ENCODE data around the gene DHRS1. TPM values are rescaled to one million over a fixed set of nuclear protein-coding genes. Genes with fewer than 3 reads are reported as not detected.

The DHRS1 gene
- total and polyA plus RNA-seq, 2 donors (not counting 1 experiment from before 2014, with no cell fraction given): 10.7 to 21.0 TPM

DNA sequence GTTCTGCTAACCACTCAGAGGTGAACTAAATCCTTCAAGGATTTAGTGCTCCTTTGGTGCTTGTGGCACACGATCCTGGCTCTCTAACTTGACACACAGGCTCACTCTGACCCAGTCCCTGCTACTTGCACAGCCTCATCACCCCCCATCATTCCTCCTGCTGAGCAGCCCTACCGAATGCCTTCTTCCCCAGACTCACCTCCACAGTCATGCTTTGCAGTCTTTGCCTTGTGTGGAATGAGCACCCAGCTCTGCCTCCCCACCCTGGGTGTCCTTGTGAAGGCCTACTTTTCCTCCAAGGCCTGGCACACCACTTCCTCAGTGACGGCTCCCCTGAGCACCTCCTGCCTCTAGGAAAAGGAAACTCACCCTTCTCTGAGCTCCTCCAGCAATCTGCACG is 49.2 kb downstream of the DHRS1 start:
- no peak for DNase-seq (ENCODE audit: low read depth in 2 of 2)
- H3K9ac ChIP-seq (ENCODE audit: insufficient read depth, low read length): no peak overlapping the region
- H3K9me3 ChIP-seq (ENCODE audit: control insufficient read depth, insufficient read depth, low read depth, low read length): no peaks in the 10 kb centered on the region
- no peak overlapping the region for H3K4me2 ChIP-seq (ENCODE audit: extremely low read depth, insufficient read depth, low read length)
- peaks cover 2% of the 10 kb centered on the region for H3K4me1 ChIP-seq (ENCODE audit: control insufficient read depth, extremely low read depth, insufficient read depth, low read length)
- no peak overlapping the region for H2AFZ ChIP-seq (ENCODE audit: low read length)
- H4K20me1 ChIP-seq (ENCODE audit: control insufficient read depth, extremely low read depth, insufficient read depth, low read length): no peaks in the 10 kb centered on the region
- H3K36me3 ChIP-seq (ENCODE audit: control insufficient read depth, insufficient read depth, low read length): no peaks in the 10 kb centered on the region
- H3K27ac ChIP-seq (ENCODE audit: insufficient read depth, low read length): no peak overlapping the region
- no peak overlapping the region for H3K4me3 ChIP-seq (replicated peaks in 1 of 4; ENCODE audit: control extremely low read depth in 1 of 4, insufficient read depth in 1 of 4, low read depth in 3 of 4, low read length in 4 of 4)
- TF ChIP-seq CTCF (conservative IDR thresholded peaks at IDR 0.05 in 1 of 2, IDR thresholded peaks at IDR 0.05 in 1 of 2; ENCODE audit: low read depth in 1 of 2, low read length in 2 of 2) (no peak), EZH2 (IDR thresholded peaks at IDR 0.05; ENCODE audit: low read length, missing control alignments) (no peak)
- no peaks in the 10 kb centered on the region for H3K27me3 ChIP-seq (ENCODE audit: control insufficient read depth, insufficient read depth, low read length)
- H3K79me2 ChIP-seq (ENCODE audit: control insufficient read depth, insufficient read depth, low read length): no peaks in the 10 kb centered on the region

- TF ChIP-seq EZH2 (IDR thresholded peaks at IDR 0.05; ENCODE audit: low read length, missing control alignments) (no peak), CTCF (conservative IDR thresholded peaks at IDR 0.05 in 1 of 2, IDR thresholded peaks at IDR 0.05 in 1 of 2; ENCODE audit: low read depth in 1 of 2, low read length in 2 of 2) (no peak)
- DNase-seq (ENCODE audit: low read depth in 2 of 2): no peak
- H3K4me2 ChIP-seq (ENCODE audit: extremely low read depth, insufficient read depth, low read length): no peak overlapping the region
- no peak overlapping the region for H3K27ac ChIP-seq (ENCODE audit: insufficient read depth, low read length)
- no peak overlapping the region for H2AFZ ChIP-seq (ENCODE audit: low read length)
- H4K20me1 ChIP-seq (ENCODE audit: control insufficient read depth, extremely low read depth, insufficient read depth, low read length): no peaks in the 10 kb centered on the region
- H3K4me1 ChIP-seq (ENCODE audit: control insufficient read depth, extremely low read depth, insufficient read depth, low read length): peaks cover 2% of the 10 kb centered on the region
- no peak overlapping the region for H3K4me3 ChIP-seq (replicated peaks in 1 of 4; ENCODE audit: control extremely low read depth in 1 of 4, insufficient read depth in 1 of 4, low read depth in 3 of 4, low read length in 4 of 4)
- no peak overlapping the region for H3K9ac ChIP-seq (ENCODE audit: insufficient read depth, low read length)
- H3K36me3 ChIP-seq (ENCODE audit: control insufficient read depth, insufficient read depth, low read length): no peaks in the 10 kb centered on the region
- no peaks in the 10 kb centered on the region for H3K79me2 ChIP-seq (ENCODE audit: control insufficient read depth, insufficient read depth, low read length)
- H3K27me3 ChIP-seq (ENCODE audit: control insufficient read depth, insufficient read depth, low read length): no peaks in the 10 kb centered on the region
- H3K9me3 ChIP-seq (ENCODE audit: control insufficient read depth, insufficient read depth, low read depth, low read length): no peaks in the 10 kb centered on the region
Observed at GRCh38 chr14:24249230-24250021, 50.2 kb downstream of the DHRS1 start.

DNA sequence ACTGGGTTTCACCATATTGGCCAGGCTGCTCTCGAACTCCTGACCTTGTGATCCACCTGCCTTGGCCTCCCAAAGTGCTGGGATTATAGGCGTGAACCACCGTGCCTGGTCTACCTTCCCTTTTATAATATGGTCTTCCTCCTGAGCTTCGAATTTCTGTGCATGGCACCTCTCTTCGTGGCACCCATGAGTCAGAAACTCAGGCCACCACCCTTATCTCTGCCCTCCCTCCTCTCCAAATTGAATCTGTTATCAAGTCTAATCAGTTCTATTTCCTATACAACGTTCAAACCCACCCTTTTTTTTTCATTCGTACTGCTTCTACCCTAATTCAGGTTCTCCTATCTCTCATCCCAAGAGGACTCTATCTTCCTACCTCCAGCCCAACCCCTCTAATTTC is 52.2 kb downstream of the DHRS1 start:
- Histone ChIP-seq H3K27me3 (ENCODE audit: control insufficient read depth, insufficient read depth, low read length) (no peaks in the 10 kb centered on the region), H3K79me2 (ENCODE audit: control insufficient read depth, insufficient read depth, low read length) (no peaks in the 10 kb centered on the region), H3K4me1 (ENCODE audit: control insufficient read depth, extremely low read depth, insufficient read depth, low read length) (peaks cover 5% of the 10 kb centered on the region), H2AFZ (ENCODE audit: low read length) (no peak overlapping the region), H3K9ac (ENCODE audit: insufficient read depth, low read length) (no peak overlapping the region), H3K4me2 (ENCODE audit: extremely low read depth, insufficient read depth, low read length) (no peak overlapping the region), H3K36me3 (ENCODE audit: control insufficient read depth, insufficient read depth, low read length) (no peaks in the 10 kb centered on the region), H3K27ac (ENCODE audit: insufficient read depth, low read length) (no peak overlapping the region), H3K9me3 (ENCODE audit: control insufficient read depth, insufficient read depth, low read depth, low read length) (no peaks in the 10 kb centered on the region), H3K4me3 (replicated peaks in 1 of 4; ENCODE audit: control extremely low read depth in 1 of 4, insufficient read depth in 1 of 4, low read depth in 3 of 4, low read length in 4 of 4) (no peak overlapping the region), H4K20me1 (ENCODE audit: control insufficient read depth, extremely low read depth, insufficient read depth, low read length) (no peaks in the 10 kb centered on the region)
- no peak for DNase-seq (ENCODE audit: low read depth in 2 of 2)
- TF ChIP-seq CTCF (conservative IDR thresholded peaks at IDR 0.05 in 1 of 2, IDR thresholded peaks at IDR 0.05 in 1 of 2; ENCODE audit: low read depth in 1 of 2, low read length in 2 of 2): no peak
- no peak for TF ChIP-seq EZH2 (IDR thresholded peaks at IDR 0.05; ENCODE audit: low read length, missing control alignments)
